BLaER1 (cell line): ENCODE data around the gene PALB2.
A peak's percentile ranks its signal among the peaks of the same experiment; 100 is the strongest.

Experiments used
- H3K27ac ChIP-seq: shearing (Covaris generic); formaldehyde crosslinking; 2 replicates; pipeline ENCODE4 v1.8.1; 2022
- H3K27me3 ChIP-seq: shearing (Covaris generic); formaldehyde crosslinking; 2 replicates; pipeline ENCODE4 v1.8.1; 2022
- H3K36me3 ChIP-seq: shearing (Covaris generic); formaldehyde crosslinking; 2 replicates; pipeline ENCODE4 v1.8.1; 2022
- H3K4me1 ChIP-seq: shearing (Covaris generic); formaldehyde crosslinking; 2 replicates; pipeline ENCODE4 v1.8.1; 2022
- H3K4me2 ChIP-seq: shearing (Covaris generic); formaldehyde crosslinking; 2 replicates; pipeline ENCODE4 v1.8.1; 2022
- H3K4me3 ChIP-seq: shearing (Covaris generic); formaldehyde crosslinking; 2 replicates; pipeline ENCODE4 v1.8.1; 2022
- H3K9ac ChIP-seq: shearing (Covaris generic); formaldehyde crosslinking; 2 replicates; pipeline ENCODE4 v1.8.1; 2022
- H3K9me3 ChIP-seq: shearing (Covaris generic); formaldehyde crosslinking; 2 replicates; pipeline ENCODE4 v1.8.1; 2022
- H4K20me1 ChIP-seq: shearing (Covaris generic); formaldehyde crosslinking; 2 replicates; pipeline ENCODE4 v1.8.1; 2022
- Cebpa-rat ChIP-seq: shearing (Covaris generic); IDR thresholded peaks from 2 replicates; pipeline ENCODE4 v1.8.1; 2022

The PALB2 gene

DNA sequence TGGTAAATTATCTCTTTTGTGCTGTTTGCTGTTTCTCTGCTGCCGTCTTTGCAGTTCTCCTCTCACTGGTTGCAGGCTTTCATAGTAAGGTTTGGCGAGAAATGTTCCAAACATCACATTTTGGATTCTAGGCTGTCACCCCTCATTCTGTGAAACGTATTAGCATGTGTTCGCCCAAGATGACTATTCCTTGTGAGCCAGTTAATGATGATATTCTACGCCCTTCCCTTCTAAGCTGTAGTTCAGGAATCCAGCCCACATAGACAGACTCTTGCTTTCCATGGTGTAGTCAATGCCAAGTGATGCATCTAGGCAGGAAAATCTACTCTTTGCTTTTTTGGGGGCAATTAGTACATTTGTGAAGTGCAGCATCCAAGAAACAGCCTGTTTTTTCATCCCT, 69.2 kb downstream of the PALB2 start:
- Histone ChIP-seq H3K9ac (no peak overlapping the region), H3K4me1 (no peaks in the 10 kb centered on the region), H4K20me1 (peaks cover 36% of the 10 kb centered on the region), H3K27me3 (no peaks in the 10 kb centered on the region), H3K36me3 (peaks cover 98% of the 10 kb centered on the region), H3K27ac (no peak overlapping the region), H3K4me2 (no peak overlapping the region), H3K4me3 (no peak overlapping the region), H3K9me3 (no peaks in the 10 kb centered on the region)
- no peak for TF ChIP-seq Cebpa-rat

DNA sequence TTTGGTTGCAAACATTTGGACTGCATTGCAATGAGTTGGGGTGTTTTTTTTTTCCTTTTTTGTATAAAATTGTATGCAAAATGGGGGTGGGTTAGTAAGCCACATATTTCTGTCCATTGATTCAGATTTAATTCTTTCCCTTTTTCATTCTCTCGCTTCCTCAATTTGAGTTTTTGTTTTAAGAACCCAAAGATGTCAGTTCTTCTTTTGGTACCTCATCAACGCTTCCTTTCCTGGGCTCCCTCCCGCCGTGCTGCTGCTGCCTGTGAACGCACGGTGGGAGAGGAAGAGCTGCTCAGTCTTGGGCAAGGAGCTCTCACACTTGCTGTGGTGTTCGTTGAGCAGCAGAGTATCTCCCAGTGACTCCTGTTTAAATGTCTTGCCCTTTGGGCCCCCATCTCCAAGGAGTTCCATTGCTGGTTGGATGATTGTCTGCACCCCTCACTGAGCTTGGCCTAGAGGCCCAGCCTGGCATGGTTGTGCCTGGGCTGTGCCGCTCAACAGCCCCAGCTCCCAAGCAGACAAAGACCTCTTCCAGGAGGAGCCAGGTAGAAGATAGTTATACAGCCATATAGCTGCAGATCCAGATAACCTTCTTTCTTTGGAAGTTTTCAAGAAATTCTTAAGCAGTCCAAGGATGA, 70.0 kb downstream of the PALB2 start:
- Histone ChIP-seq H4K20me1 (peaks cover 36% of the 10 kb centered on the region), H3K4me3 (no peak overlapping the region), H3K36me3 (peaks cover 99% of the 10 kb centered on the region), H3K4me2 (no peak overlapping the region), H3K9me3 (no peaks in the 10 kb centered on the region), H3K9ac (no peak overlapping the region), H3K27ac (no peak overlapping the region), H3K27me3 (no peaks in the 10 kb centered on the region), H3K4me1 (no peaks in the 10 kb centered on the region)
- no peak for TF ChIP-seq Cebpa-rat

DNA sequence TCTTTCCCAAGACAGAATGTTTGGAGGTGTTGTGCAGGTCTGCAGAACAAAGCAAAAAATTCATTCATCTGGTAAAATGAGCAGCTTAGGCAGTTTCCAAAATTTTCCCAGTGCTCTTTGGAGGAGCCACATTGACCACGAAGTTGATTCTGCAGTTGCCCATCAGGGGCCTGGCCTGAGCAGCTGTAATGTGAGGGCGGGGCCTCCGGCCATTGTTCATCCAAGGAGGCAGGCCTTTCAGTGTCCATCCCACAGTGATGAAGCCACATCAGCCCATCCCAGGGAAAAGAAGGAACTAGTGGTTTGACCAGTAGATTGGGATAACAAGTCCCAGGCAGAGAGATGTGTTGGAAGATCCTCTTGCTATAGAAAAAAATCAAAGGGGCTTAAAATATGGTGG, 73.5 kb downstream of the PALB2 start:
- no peaks in the 10 kb centered on the region for H3K27me3 ChIP-seq
- no peaks in the 10 kb centered on the region for H3K9me3 ChIP-seq
- no peak overlapping the region for H3K9ac ChIP-seq
- peaks cover 99% of the 10 kb centered on the region for H3K36me3 ChIP-seq
- peaks cover 37% of the 10 kb centered on the region for H4K20me1 ChIP-seq
- no peak overlapping the region for H3K4me2 ChIP-seq
- TF ChIP-seq Cebpa-rat = no peak
- no peaks in the 10 kb centered on the region for H3K4me1 ChIP-seq
- no peak overlapping the region for H3K27ac ChIP-seq
- H3K4me3 ChIP-seq = no peak overlapping the region

DNA sequence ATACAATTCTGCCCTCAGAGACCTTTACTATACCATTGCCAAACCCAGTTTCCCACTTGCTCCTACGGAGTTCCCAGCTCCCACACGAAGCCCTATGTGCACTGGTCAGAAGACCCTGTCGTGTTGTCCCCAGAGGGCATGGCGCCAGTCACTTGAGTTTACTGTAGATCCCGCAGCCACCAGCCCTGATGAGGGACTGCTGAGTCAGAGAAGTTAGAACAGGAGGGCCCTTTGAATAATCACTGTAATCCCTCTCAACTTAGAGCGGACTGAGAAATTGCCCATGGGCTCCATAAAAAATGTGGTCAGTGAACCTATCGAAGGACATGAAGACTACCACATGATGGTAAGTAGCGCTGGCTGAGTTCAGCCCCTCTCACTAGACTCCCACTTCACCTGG, 74.4 kb downstream of the PALB2 start:
- Histone ChIP-seq H4K20me1 (peaks cover 40% of the 10 kb centered on the region; the same call in 1 of the 2 replicates), H3K4me3 (no peak overlapping the region), H3K27me3 (no peaks in the 10 kb centered on the region), H3K36me3 (peaks cover 99% of the 10 kb centered on the region), H3K9me3 (no peaks in the 10 kb centered on the region), H3K27ac (no peak overlapping the region), H3K9ac (no peak overlapping the region), H3K4me2 (no peak overlapping the region), H3K4me1 (no peaks in the 10 kb centered on the region)
- no peak for TF ChIP-seq Cebpa-rat

DNA sequence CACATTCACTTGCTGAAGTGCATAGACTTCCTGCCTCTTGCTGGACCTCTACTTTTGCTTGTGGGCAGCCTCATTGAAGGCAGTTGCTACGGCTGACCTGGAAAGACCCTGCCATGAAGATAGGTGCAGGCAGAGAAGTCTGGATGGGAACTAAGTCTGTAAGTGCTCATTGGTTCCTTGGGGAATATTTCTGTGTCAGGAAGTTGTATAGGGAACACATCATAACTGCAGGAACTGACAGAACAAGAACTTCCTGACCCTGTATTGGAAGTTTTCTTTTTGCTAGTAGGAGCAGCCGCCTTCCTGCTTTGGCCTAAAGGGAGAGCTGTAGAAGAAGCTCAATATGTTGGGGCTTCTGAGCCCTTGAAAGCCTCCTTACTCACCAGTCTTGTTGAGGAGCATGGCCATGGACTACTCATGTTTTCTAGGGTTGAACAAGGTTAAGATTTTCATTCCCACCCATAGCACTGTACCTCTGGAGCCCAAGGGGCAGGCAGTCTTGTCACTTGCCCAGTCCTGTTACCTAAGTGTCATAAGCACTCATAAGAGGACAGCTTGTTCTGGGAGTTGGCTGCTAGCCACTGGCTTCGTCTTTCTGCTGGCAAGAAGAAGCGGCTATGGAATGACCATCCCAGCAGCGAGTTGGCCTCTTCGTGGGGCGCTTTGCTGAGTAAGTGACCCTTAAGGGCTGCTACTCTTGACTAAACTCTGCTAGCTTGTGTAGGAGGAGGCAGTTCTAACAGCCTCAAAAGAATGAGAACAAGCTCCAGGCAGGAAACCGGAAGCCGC, 76.3 kb downstream of the PALB2 start:
- TF ChIP-seq Cebpa-rat = no peak
- Histone ChIP-seq H3K4me2 (no peak overlapping the region), H3K27ac (no peak overlapping the region), H3K4me3 (no peak overlapping the region), H3K36me3 (peaks cover 99% of the 10 kb centered on the region), H3K27me3 (no peaks in the 10 kb centered on the region), H3K9ac (no peak overlapping the region), H3K9me3 (no peaks in the 10 kb centered on the region), H4K20me1 (peaks cover 44% of the 10 kb centered on the region), H3K4me1 (no peaks in the 10 kb centered on the region)

DNA sequence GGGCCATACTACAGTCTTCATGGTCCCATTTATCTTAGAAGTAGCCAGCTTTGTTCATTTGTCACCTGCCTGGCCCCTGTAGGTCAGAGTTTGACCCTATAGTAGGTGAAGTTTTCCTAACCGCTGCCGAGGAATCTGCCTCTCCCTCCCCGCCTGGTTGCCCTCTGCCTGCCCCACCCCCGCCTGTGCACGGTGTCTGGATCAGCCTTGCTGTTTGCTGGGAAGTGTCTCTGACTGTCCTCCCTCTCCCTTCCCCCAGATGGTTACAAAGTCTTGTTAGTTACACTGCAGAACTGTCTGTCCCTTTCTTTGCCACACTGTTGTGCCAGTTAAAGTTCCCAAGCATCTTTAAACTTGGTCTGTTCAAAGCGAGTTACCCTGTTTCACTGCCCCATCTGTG, 77.9 kb downstream of the PALB2 start:
- Histone ChIP-seq H4K20me1 (peaks cover 54% of the 10 kb centered on the region), H3K27me3 (no peaks in the 10 kb centered on the region), H3K4me3 (no peak overlapping the region), H3K27ac (no peak overlapping the region), H3K4me2 (no peak overlapping the region), H3K9ac (no peak overlapping the region), H3K9me3 (no peaks in the 10 kb centered on the region), H3K4me1 (peaks cover 15% of the 10 kb centered on the region), H3K36me3 (peaks cover 91% of the 10 kb centered on the region)
- no peak for TF ChIP-seq Cebpa-rat

DNA sequence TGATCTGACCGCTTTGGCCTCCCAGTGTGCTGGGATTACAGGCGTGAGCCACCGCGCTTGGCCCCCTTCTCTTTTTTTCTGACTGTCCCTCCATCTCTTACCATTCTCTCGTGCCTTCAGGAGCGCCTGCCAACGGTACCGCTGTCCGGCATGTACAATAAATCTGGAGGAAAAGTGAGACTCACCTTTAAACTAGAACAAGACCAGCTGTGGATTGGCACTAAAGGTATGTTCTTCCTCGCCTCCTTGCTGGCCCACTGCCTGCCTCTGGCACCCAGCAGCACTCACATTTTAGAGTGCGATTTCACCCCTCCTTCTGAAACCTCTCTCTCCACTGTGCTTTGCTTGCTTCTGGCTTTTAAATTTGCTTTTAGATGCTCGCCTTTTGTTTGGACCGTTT, 78.6 kb downstream of the PALB2 start:
- peaks cover 15% of the 10 kb centered on the region for H3K4me1 ChIP-seq
- peaks cover 58% of the 10 kb centered on the region for H4K20me1 ChIP-seq
- no peak overlapping the region for H3K4me3 ChIP-seq
- no peaks in the 10 kb centered on the region for H3K9me3 ChIP-seq
- TF ChIP-seq Cebpa-rat = no peak
- peaks cover 84% of the 10 kb centered on the region for H3K36me3 ChIP-seq
- H3K27me3 ChIP-seq = no peaks in the 10 kb centered on the region
- H3K27ac ChIP-seq = no peak overlapping the region
- no peak overlapping the region for H3K9ac ChIP-seq
- no peak overlapping the region for H3K4me2 ChIP-seq

DNA sequence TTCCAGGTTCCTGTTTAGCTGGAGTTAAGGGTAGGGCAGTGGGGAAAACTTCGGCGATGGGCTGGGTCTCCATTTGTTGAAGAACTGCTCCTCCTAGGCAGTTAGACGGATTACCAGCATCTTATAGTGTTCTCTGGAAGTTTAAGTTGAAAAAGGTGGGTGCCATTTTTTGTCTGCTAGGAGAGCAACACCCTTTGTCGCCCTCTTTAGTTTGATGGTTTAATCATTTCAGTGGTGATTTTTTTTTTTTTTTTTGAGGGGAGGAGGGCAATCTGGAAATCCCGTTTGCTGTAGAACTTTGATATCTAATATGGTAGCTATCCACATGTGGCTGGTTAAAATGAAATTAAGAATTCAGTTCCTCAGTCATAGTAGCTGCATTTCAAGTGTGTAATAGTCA, 79.5 kb downstream of the PALB2 start:
- Histone ChIP-seq H3K9ac (no peak overlapping the region), H3K27me3 (no peaks in the 10 kb centered on the region), H3K4me2 (no peak overlapping the region), H3K9me3 (no peaks in the 10 kb centered on the region), H3K4me3 (no peak overlapping the region), H3K4me1 (peaks cover 19% of the 10 kb centered on the region), H3K27ac (no peak overlapping the region), H4K20me1 (peaks cover 58% of the 10 kb centered on the region), H3K36me3 (peaks cover 75% of the 10 kb centered on the region)
- TF ChIP-seq Cebpa-rat = no peak

DNA sequence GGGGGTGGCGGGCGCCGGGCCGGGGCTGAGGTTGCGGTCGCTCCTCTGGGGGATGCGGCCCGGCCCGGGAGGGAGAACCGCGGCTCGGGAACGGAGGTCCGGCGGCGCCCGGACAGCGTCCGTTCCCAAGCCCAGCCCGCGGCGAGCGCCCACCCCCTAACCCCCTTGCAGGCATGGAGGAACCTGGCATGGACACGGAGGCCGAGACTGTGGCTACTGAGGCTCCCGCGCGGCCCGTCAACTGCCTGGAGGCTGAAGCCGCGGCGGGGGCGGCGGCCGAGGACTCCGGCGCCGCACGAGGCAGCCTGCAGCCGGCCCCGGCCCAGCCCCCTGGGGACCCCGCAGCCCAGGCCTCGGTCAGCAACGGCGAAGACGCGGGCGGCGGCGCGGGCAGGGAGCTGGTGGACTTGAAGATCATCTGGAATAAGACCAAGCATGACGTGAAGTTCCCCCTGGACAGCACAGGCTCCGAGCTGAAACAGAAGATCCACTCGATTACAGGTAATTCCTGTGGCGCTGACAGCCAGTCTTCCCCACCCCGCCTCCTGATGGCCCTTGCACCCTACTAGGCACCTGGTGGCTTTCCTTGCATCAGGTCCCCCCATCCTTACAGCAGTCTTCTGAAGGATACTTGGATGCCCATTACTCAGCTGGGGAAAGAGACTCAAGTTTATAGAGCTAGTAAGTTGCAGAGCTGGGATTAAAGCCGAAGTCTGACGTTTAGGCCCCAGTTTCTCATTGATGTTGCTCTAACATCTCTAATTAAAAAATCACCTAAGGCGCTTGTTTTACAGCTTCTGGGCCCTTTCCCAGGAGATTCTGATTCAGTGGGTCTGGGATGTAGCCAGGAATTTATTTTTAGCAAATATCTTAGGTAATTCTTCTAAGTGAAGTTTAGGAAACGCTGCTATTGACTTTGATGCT, 83.1 kb downstream of the PALB2 start:
- peaks cover 45% of the 10 kb centered on the region for H4K20me1 ChIP-seq
- peak overlapping the region; percentile 100 for H3K4me3 ChIP-seq
- no peaks in the 10 kb centered on the region for H3K27me3 ChIP-seq
- peaks cover 45% of the 10 kb centered on the region for H3K36me3 ChIP-seq
- no peaks in the 10 kb centered on the region for H3K9me3 ChIP-seq
- no peak for TF ChIP-seq Cebpa-rat
- peak overlapping the region; percentile 97 for H3K4me2 ChIP-seq
- H3K27ac ChIP-seq = peak overlapping the region; percentile 94
- peaks cover 26% of the 10 kb centered on the region for H3K4me1 ChIP-seq
- peak overlapping the region; percentile 97 for H3K9ac ChIP-seq
